Keratinocyte (primary cell): Measurements from ENCODE around the gene E2F1.

Source experiments
- CTCF ChIP-seq, 3 experiments: IDR thresholded peaks in 1 of 3; conservative IDR thresholded peaks in 1 of 3; optimal IDR thresholded peaks in 1 of 3; 2 replicates in 2 of 3; 3 replicates in 1 of 3; pipeline versions ENCODE3 to v1.5.1; 2011; ENCODE audit warnings: low read length in 3 of 3, mild to moderate bottlenecking in 3 of 3, moderate library complexity in 2 of 3, control low read depth in 1 of 3, inconsistent platforms in 1 of 3; ENCODE audit not compliant: insufficient read depth in 2 of 3; ENCODE audit errors: extremely low read depth in 1 of 3
- EZH2 ChIP-seq: IDR thresholded peaks from one replicate; pipeline ENCODE4 v1.6.1; 2012; ENCODE audit warnings: inconsistent platforms, mild to moderate bottlenecking, low read length, moderate library complexity

- TF ChIP-seq EZH2 (no peak), CTCF (optimal IDR thresholded peaks at IDR 0.05 in 1 of 3, IDR thresholded peaks at IDR 0.05 in 1 of 3, conservative IDR thresholded peaks at IDR 0.05 in 1 of 3; ENCODE audit: extremely low read depth in 1 of 3, insufficient read depth in 2 of 3, low read length in 3 of 3) (no peak)
Observed at GRCh38 chr20:33670715-33671499, 15.3 kb downstream of the E2F1 start.
